Keratinocyte (primary cell): ENCODE measurements around the gene KHNYN. TPM values are rescaled to one million over a fixed set of nuclear protein-coding genes. Genes with fewer than 3 reads are reported as not detected.

ENCODE experiments used
- DNase-seq: peaks from one replicate; pipeline ENCODE4 v3.0.0-alpha.2; 2011; ENCODE audit warnings: low read depth, missing footprints, low spot score
- FAIRE-seq: peaks from 2 replicates; lab custom pipeline; 2011; peaks lifted over from hg19 to GRCh38; lab: Jason Lieb, UNC
- H2AFZ ChIP-seq: 2 replicates; pipeline ENCODE4 v1.6.0; 2012; ENCODE audit warnings: low read length, control low read depth, inconsistent platforms; ENCODE audit not compliant: control insufficient read depth
- H3K27ac ChIP-seq: 2 replicates; pipeline ENCODE4 v1.5.1; 2011; ENCODE audit warnings: low read length; ENCODE audit not compliant: control insufficient read depth, insufficient read depth
- H3K27me3 ChIP-seq: 3 replicates; pipeline ENCODE4 v1.6.0; 2011; ENCODE audit warnings: low read length; ENCODE audit not compliant: control insufficient read depth, insufficient read depth; ENCODE audit errors: extremely low read depth
- H3K36me3 ChIP-seq, 2 experiments: 2 replicates in 1 of 2; 3 replicates in 1 of 2; pipeline ENCODE4 v1.5.1; 2011; ENCODE audit warnings: low read length in 2 of 2, mild to moderate bottlenecking in 1 of 2; ENCODE audit not compliant: control insufficient read depth in 2 of 2, insufficient read depth in 2 of 2; ENCODE audit errors: extremely low read depth in 1 of 2
- H3K4me1 ChIP-seq: 3 replicates; pipeline ENCODE4 v1.5.1; 2011; ENCODE audit warnings: low read length; ENCODE audit not compliant: control insufficient read depth, insufficient read depth; ENCODE audit errors: extremely low read depth
- H3K4me2 ChIP-seq: 3 replicates; pipeline ENCODE4 v1.6.0; 2011; ENCODE audit warnings: low read depth, low read length; ENCODE audit not compliant: control insufficient read depth, insufficient read depth; ENCODE audit errors: extremely low read depth
- H3K4me3 ChIP-seq, 3 experiments: fragments of 200-600 bp in 1 of 3; sonication (generic) in 1 of 3; 2 replicates in 2 of 3; 3 replicates in 1 of 3; pipeline ENCODE4 v1.5.1; 2011 to 2016; ENCODE audit warnings: low read length in 3 of 3, mild to moderate bottlenecking in 3 of 3, control low read depth in 2 of 3, inconsistent platforms in 1 of 3, low read depth in 1 of 3, mixed read lengths in 1 of 3, mixed run types in 1 of 3, moderate library complexity in 1 of 3; ENCODE audit not compliant: control insufficient read depth in 2 of 3, insufficient read depth in 2 of 3; ENCODE audit errors: extremely low read depth in 1 of 3
- H3K79me2 ChIP-seq: 2 replicates; pipeline ENCODE4 v1.6.0; 2012; ENCODE audit warnings: low read length; ENCODE audit not compliant: control insufficient read depth, insufficient read depth
- H3K9ac ChIP-seq: 3 replicates; pipeline ENCODE4 v1.6.0; 2011; ENCODE audit warnings: low read length; ENCODE audit not compliant: control insufficient read depth, insufficient read depth; ENCODE audit errors: extremely low read depth
- H3K9me1 ChIP-seq: 3 replicates; pipeline ENCODE4 v1.6.0; 2011; ENCODE audit warnings: low read length; ENCODE audit not compliant: control insufficient read depth, insufficient read depth; ENCODE audit errors: extremely low read depth
- H3K9me3 ChIP-seq: 2 replicates; pipeline ENCODE4 v1.5.1; 2012; ENCODE audit warnings: low read depth, low read length; ENCODE audit not compliant: control insufficient read depth
- H4K20me1 ChIP-seq: 3 replicates; pipeline ENCODE4 v1.6.0; 2011; ENCODE audit warnings: low read length; ENCODE audit not compliant: control insufficient read depth, insufficient read depth; ENCODE audit errors: extremely low read depth
- CTCF ChIP-seq, 3 experiments: IDR thresholded peaks in 1 of 3; conservative IDR thresholded peaks in 1 of 3; optimal IDR thresholded peaks in 1 of 3; 2 replicates in 2 of 3; 3 replicates in 1 of 3; pipeline versions ENCODE3 to v1.5.1; 2011; ENCODE audit warnings: low read length in 3 of 3, mild to moderate bottlenecking in 3 of 3, moderate library complexity in 2 of 3, control low read depth in 1 of 3, inconsistent platforms in 1 of 3; ENCODE audit not compliant: insufficient read depth in 2 of 3; ENCODE audit errors: extremely low read depth in 1 of 3
- EZH2 ChIP-seq: IDR thresholded peaks from one replicate; pipeline ENCODE4 v1.6.1; 2012; ENCODE audit warnings: inconsistent platforms, mild to moderate bottlenecking, low read length, moderate library complexity
- dilution Hi-C: fragments of 300-500 bp; cut with MboI; formaldehyde crosslinking; loops from one replicate; pipeline ENCODE4 v1.7.0; 2020; ENCODE audit warnings: low sequenced_read_pairs; ENCODE audit not compliant: extremely low pct_ligation_motif_present
- polyA plus RNA-seq, 5 experiments: library from polyadenylated mRNA; depleted of rRNA in 3 of 5; stranded (reverse) in 3 of 5; stranded (forward) in 1 of 5; unstranded in 1 of 5; fragments of >200 nt; gene quantifications; 1 replicate in 1 of 5; 2 replicates in 3 of 5; 3 replicates in 1 of 5; pipeline versions ENCODE4 v1.2.1 to v1.2.3, GENCODE V29; 2011 to 2012; ENCODE audit warnings: missing spikeins in 2 of 5, low read depth in 1 of 5, low replicate concordance in 1 of 5

The KHNYN gene
- polyA plus RNA-seq, 1 donor (not counting 4 experiments of a cell fraction or from before 2014, with no cell fraction given): 26.0 TPM

DNA sequence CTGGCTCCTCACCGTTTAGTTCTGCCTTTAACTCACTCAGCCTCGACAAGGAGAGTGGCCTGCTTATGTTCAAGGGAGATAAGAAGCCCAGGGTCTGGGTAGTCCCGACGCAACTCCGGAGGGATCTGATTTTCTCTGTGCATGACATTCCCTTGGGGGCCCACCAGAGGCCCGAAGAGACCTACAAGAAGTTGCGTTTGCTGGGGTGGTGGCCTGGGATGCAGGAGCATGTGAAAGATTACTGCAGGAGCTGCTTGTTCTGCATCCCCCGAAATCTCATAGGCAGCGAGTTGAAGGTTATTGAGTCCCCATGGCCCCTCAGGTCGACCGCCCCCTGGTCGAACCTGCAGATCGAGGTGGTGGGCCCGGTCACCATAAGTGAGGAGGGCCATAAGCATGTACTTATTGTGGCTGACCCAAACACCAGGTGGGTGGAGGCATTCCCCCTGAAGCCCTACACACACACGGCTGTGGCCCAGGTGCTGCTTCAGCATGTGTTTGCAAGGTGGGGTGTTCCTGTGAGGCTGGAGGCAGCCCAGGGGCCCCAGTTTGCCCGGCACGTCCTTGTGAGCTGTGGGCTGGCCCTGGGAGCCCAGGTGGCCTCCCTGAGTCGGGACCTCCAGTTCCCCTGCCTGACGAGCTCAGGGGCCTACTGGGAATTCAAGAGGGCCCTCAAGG is 13.4 kb upstream of the KHNYN start:
- FAIRE-seq: no peak
- Histone ChIP-seq H3K36me3 (no peaks in the 10 kb centered on the region), H3K27ac (no peak overlapping the region), H3K9me3 (no peaks in the 10 kb centered on the region), H2AFZ (no peak overlapping the region), H3K4me3 (no peak overlapping the region), H3K4me2 (no peak overlapping the region), H3K79me2 (no peaks in the 10 kb centered on the region), H4K20me1 (no peaks in the 10 kb centered on the region), H3K9me1 (peaks cover 4% of the 10 kb centered on the region), H3K4me1 (peaks cover 17% of the 10 kb centered on the region), H3K9ac (no peak overlapping the region), H3K27me3 (no peaks in the 10 kb centered on the region)
- no peak for DNase-seq
- dilution Hi-C loops: no loop called here
- TF ChIP-seq CTCF (optimal IDR thresholded peaks at IDR 0.05 in 1 of 3, IDR thresholded peaks at IDR 0.05 in 1 of 3, conservative IDR thresholded peaks at IDR 0.05 in 1 of 3; ENCODE audit: extremely low read depth in 1 of 3, insufficient read depth in 2 of 3, low read length in 3 of 3): no peak
- TF ChIP-seq EZH2: no peak

GRCh38 chr14:24416932-24417619 is 12.7 kb upstream of the KHNYN start:
- Histone ChIP-seq H3K79me2 (no peaks in the 10 kb centered on the region), H3K27ac (no peak overlapping the region), H3K9ac (no peak overlapping the region), H3K9me1 (peaks cover 2% of the 10 kb centered on the region), H3K36me3 (no peaks in the 10 kb centered on the region), H2AFZ (no peak overlapping the region), H3K9me3 (no peaks in the 10 kb centered on the region), H3K4me3 (no peak overlapping the region), H3K4me2 (no peak overlapping the region), H4K20me1 (no peaks in the 10 kb centered on the region), H3K4me1 (peaks cover 17% of the 10 kb centered on the region), H3K27me3 (no peaks in the 10 kb centered on the region)
- no peak for TF ChIP-seq CTCF (optimal IDR thresholded peaks at IDR 0.05 in 1 of 3, IDR thresholded peaks at IDR 0.05 in 1 of 3, conservative IDR thresholded peaks at IDR 0.05 in 1 of 3; ENCODE audit: extremely low read depth in 1 of 3, insufficient read depth in 2 of 3, low read length in 3 of 3)
- no peak for TF ChIP-seq EZH2
- dilution Hi-C loops: no loop called here
- FAIRE-seq: no peak
- DNase-seq: no peak
